Activated T-helper 1 cell treated with anti-CD3 and anti-CD28 coated beads, Interleukin-2, amount 50 U/mL, for 16 hours (primary cell): ENCODE data around the gene EFHC1.
"Not testable (repeated sequence)": the region's sequence is repeated elsewhere in the genome, so short reads cannot be mapped to it uniquely, and the experiment has no call there.

Experiments used
- DNase-seq, 2 donors: peaks; one replicate each; pipeline ENCODE4 v3.0.0-alpha.2; 2020; ENCODE audit warnings: low read depth in 1 of 2, low spot score in 1 of 2

Gene EFHC1

GRCh38 chr6:52433294-52433693 lies 13.2 kb downstream of the EFHC1 start:
- DNase-seq, result not testable (repeated sequence)

GRCh38 chr6:52435345-52435744 lies 15.2 kb downstream of the EFHC1 start:
- no peak for DNase-seq

- no peak for DNase-seq
Measured at GRCh38 chr6:52438926-52439325, 18.8 kb downstream of the EFHC1 start.

- DNase-seq, result no peak
Measured at GRCh38 chr6:52454556-52454955, 34.4 kb downstream of the EFHC1 start.

GRCh38 chr6:52457096-52457495 lies 37.0 kb downstream of the EFHC1 start:
- no peak for DNase-seq

GRCh38 chr6:52461194-52461593 lies 41.1 kb downstream of the EFHC1 start:
- DNase-seq, result not testable (repeated sequence)

- no peak for DNase-seq
Measured at GRCh38 chr6:52474173-52474572, 54.0 kb downstream of the EFHC1 start.

- no peak for DNase-seq
Measured at GRCh38 chr6:52475307-52475706, 55.2 kb downstream of the EFHC1 start.

- no peak for DNase-seq
Measured at GRCh38 chr6:52482903-52483670, 62.9 kb downstream of the EFHC1 start.

GRCh38 chr6:52483671-52484003 lies 63.5 kb downstream of the EFHC1 start:
- DNase-seq, result no peak

- DNase-seq, result no peak
Measured at GRCh38 chr6:52489881-52490280, 69.7 kb downstream of the EFHC1 start.

- DNase-seq, result no peak
Measured at GRCh38 chr6:52491203-52492069, 71.3 kb downstream of the EFHC1 start.

- DNase-seq, result no peak
Measured at GRCh38 chr6:52493669-52494068, 73.5 kb downstream of the EFHC1 start.

- no peak for DNase-seq
Measured at GRCh38 chr6:52494298-52495072, 74.3 kb downstream of the EFHC1 start.

- DNase-seq, result no peak
Measured at GRCh38 chr6:52495922-52496321, 75.8 kb downstream of the EFHC1 start.

- DNase-seq, result no peak
Measured at GRCh38 chr6:52496631-52497030, 76.5 kb downstream of the EFHC1 start.

- DNase-seq, result no peak
Measured at GRCh38 chr6:52497652-52498408, 77.7 kb downstream of the EFHC1 start.

- no peak for DNase-seq
Measured at GRCh38 chr6:52498538-52499017, 78.4 kb downstream of the EFHC1 start.

- no peak for DNase-seq
Measured at GRCh38 chr6:52499026-52499425, 78.9 kb downstream of the EFHC1 start.

- DNase-seq, result no peak
Measured at GRCh38 chr6:52499681-52500236, 79.6 kb downstream of the EFHC1 start.
